Epithelial cell of proximal tubule (primary cell): ENCODE results near the gene EDDM13. TPM values are rescaled to one million over a fixed set of nuclear protein-coding genes. Genes with fewer than 3 reads are reported as not detected.
A peak's percentile ranks its signal among the peaks of the same experiment; 100 is the strongest.
"Not testable (repeated sequence)": the region's sequence is repeated elsewhere in the genome, so short reads cannot be mapped to it uniquely, and the experiment has no call there.

Experiments
- DNase-seq: peaks from one replicate; pipeline ENCODE4 v3.0.0-alpha.2; 2011; ENCODE audit warnings: low read depth
- H3K4me3 ChIP-seq: 2 replicates; pipeline ENCODE4 v1.5.1; 2011; ENCODE audit warnings: low read depth, mild to moderate bottlenecking, low read length
- total RNA-seq: library from RNA; depleted of rRNA; stranded (reverse); fragments of >200 nt; gene quantifications from 2 replicates; pipeline ENCODE4 v1.2.3, GENCODE V29; 2015
- TF ChIP-seq, protein P1 (sequence below): conservative IDR thresholded peaks from 2 replicates; pipeline ENCODE4 v1.5.1; 2012; ENCODE audit warnings: low read depth, mild to moderate bottlenecking, low read length

Gene EDDM13, protein sequence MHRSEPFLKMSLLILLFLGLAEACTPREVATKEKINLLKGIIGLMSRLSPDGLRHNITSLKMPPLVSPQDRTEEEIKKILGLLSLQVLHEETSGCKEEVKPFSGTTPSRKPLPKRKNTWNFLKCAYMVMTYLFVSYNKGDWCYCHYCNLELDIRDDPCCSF
- total RNA-seq, result not detected in 2 replicates

DNA sequence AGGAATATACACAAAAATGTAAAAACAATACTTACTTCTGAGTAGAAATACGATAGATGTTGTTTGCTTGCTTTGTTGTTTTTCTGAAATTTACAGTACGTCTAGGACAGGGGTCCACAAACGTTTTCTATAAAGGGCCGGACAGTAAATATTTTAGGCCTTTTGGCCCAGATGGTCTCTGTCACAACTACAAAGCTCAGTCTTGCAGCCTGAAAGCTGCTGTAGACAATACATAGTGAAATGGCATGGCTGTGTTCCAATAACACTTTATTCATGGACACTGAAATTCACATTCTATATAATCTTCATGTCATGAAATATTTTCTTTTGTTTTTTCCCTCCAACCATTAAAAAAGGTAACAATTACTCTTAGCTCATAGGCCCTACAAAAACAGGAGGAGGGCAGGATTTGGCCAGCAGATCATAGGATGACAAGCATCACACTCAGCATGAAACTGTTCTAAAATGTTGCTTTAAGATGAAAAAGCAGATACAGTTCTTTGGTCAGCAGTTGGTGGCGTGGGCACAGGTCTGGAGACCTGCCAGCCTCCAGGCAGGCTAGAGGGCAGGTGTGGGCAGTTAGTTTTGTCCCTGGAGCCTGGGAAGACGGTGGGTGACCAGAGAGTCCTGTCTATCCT lies at the start of gene EDDM13:
Gene EDDM13, plus strand, starts transcription at position 588 of the 638 bp plus-strand sequence. CDS start 87 bp downstream, outside the sequence.
- no peak within 1 kb of the TSS for H3K4me3 ChIP-seq
- no peak for DNase-seq
- TF ChIP-seq, protein P1, sequence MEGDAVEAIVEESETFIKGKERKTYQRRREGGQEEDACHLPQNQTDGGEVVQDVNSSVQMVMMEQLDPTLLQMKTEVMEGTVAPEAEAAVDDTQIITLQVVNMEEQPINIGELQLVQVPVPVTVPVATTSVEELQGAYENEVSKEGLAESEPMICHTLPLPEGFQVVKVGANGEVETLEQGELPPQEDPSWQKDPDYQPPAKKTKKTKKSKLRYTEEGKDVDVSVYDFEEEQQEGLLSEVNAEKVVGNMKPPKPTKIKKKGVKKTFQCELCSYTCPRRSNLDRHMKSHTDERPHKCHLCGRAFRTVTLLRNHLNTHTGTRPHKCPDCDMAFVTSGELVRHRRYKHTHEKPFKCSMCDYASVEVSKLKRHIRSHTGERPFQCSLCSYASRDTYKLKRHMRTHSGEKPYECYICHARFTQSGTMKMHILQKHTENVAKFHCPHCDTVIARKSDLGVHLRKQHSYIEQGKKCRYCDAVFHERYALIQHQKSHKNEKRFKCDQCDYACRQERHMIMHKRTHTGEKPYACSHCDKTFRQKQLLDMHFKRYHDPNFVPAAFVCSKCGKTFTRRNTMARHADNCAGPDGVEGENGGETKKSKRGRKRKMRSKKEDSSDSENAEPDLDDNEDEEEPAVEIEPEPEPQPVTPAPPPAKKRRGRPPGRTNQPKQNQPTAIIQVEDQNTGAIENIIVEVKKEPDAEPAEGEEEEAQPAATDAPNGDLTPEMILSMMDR, result no peak

DNA sequence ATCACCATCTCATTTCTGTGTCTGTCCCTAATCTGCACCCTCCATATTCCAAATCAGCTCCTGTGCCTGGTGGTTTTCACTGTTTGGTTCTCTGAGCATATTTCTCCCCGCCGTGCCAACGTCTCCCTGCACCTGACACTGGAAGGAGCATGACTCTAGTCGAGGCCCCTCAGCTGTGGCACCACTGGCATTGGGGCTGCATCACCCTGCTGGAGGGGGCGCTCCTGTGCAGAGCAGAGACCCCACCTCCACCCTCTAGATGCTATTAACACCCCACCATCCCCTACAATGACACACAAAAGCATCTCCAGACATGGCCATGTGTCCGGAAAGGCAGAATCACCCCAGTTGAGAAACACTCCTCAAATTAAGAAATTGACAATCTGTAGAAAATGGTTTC lies 49.6 kb upstream of the EDDM13 start:
- no peak for DNase-seq
- TF ChIP-seq, protein P1, result no peak
- H3K4me3 ChIP-seq, result no peak overlapping the region

DNA sequence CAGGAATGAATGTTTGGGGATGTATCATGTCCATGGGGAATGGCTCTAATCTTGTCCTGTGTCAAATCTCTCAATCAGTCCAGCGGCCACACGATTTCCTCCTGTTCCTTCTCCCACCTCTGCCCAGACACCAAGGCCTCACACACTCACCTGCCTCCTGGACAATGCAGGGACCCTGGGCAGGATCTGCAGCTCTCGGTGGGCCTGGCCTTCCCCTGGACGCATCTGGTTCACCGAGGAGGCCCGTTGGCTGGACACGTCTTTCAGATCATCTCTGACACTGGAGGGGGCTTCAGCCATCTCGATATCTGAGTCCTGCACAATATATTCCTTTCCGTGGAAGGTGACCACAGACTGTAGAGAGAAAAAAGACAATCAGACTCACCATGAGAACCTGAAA lies 49.1 kb upstream of the EDDM13 start:
- TF ChIP-seq, protein P1, result no peak
- no peak overlapping the region for H3K4me3 ChIP-seq
- DNase-seq, result no peak

DNA sequence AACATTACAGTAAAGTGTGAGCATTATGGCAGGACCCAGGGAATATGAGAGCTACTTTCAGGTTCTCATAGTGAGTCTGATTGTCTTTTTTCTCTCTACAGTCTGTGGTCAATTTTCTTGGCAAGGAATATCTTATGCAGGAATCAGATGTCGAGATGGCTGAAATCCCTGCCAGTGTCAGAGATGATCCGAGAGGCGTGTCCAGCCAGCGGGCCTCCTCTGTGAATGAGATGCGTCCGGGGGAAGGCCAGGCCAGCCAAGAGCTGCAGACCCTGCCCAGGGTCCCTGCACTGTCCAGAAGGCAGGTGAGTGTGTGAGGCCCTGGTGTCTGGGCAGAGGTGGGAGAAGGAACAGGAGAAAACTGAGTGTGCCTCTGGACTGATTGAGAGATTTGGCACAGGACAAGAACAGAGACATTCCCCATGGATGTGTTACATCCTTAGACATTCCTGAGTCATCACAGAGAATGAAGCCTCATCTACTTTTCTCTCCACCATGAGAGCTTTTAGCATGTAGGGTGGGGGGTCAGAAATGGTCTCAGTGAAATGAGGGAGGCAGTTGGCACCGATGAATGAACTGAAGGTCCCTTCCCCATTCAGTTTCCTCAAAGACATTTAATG lies 27.3 kb upstream of the EDDM13 start:
- no peak overlapping the region for H3K4me3 ChIP-seq
- DNase-seq, result no peak
- TF ChIP-seq, protein P1, result no peak

DNA sequence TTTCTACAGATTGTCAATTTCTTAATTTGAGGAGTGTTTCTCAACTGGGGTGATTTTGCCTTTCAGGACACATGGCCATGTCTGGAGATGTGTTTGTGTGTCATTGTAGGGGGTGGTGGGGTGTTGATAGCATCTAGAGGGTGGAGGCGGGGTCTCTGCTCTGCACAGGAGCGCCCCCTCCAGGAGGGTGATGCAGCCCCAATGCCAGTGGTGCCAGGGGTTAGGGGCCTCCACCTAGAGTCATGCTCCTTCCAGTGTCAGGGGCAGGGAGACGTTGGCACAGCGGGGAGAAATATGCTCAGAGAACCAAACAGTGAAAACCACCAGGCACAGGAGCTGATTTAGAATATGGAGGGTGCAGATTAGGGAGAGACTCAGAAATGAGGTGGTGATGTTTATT lies 26.8 kb upstream of the EDDM13 start:
- H3K4me3 ChIP-seq, DNase-seq: not testable (repeated sequence)

DNA sequence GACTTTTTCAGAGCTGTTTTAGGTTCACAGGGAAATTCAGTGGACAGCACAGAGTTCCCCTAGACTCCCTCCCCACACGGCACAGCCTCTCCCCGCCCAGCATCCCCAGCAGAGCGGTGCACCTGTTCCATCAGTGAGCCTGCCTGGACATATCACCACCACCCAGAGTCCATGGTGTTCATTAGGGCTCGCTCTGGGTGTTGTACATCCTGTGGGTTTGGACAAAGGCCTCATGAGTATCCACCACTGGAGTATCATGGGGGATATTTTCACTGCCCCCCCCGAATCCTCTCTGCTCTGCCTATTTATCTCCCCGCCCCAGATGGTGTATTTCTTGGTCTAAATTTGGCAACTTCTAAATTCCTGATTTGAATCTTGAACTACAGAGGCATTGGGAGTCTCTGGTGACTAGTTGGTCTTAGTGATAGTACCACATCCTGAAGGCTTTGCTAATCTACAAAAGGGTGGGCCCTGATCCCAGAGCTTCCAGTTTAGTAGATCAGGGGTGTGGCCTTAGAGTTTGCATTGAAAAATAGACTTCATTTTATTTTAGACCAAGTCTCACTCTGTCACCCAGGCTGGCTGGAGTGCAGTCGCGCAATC lies 23.7 kb upstream of the EDDM13 start:
- not testable (repeated sequence) for H3K4me3 ChIP-seq, DNase-seq

DNA sequence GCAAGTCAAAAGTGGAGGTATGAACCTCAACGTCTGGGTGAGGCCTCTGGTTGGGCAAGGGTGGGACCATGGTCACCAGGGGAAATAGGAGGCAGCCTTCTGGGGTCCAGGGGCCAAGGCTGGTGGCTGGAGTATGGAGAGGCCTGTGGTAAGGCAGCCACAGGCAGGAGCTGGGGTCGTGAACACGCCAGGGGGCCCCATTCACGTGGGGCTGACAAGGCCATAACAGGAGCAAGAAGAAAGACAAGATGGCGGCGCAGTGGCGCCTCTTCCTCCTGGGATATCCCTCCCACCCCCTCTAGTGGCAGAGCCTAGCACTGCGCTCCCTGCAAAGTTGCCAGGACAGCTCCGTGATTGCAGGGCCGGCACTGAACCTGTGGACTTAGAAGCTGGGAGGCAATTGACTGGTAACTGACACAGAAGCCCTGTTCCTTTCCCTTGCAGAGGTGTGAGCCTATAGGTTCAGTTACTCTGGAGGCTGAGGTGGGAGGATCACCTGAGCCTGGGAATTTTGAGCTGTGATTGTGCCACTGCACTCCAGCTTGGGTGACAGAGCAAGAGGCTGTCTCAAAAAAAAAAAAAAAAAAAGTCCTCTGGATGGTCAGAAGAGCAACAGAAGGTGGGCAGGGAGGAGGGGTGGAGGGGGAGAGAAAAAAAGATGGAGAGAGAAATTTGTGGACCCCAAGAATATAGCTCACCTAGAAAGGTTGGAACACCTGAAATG lies 19.7 kb upstream of the EDDM13 start:
- TF ChIP-seq, protein P1, result peak; percentile 90
- DNase-seq, result peak; percentile 2
- no peak overlapping the region for H3K4me3 ChIP-seq
